ENCODE measurements around the gene TDRD7.
A peak's percentile ranks its signal among the peaks of the same experiment; 100 is the strongest.

TDRD7 gene

GRCh38 chr9:97411789-97412625 is at the start of gene TDRD7:
Gene TDRD7, plus strand, starts transcription at chr9:97412096. Its CDS starts 16,370 bp downstream, at chr9:97428466.
- peak; percentile 89 for DNase-seq

DNA sequence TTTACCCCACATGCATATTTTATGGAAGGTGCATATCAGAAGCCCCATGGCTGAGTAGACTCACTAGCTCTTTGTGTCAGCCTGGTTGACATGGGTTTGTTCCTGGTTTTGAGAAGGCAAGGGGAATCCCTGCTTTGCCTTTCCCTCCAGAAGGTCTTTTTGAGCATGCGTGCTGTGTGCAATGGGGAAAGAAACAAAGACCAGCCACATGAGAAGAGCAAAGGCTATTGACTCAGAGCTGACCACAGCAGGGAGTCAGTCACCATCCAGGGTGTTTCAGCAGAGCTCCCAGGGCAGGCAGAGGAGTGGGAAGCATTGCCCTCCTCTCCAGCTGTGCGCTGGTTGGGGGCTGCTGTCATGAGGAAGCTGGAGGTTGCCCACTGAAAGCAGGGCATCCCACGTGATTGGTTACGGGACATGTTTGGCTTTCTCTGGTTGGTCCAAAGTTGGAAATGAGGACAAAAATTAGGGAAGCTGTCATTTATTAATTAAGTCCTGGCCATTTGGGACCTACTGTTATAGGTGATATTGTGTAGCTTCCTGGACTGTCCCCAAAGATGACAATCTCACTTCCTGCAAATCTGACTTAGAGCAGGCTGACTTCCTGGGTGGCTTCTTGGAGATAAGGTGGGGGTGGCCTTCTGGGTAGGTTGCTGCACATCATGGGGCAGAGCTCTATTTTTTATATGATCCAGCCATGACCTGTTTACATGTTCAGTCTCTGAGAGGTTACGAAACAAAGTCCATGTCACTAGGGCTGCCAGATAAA is 48.9 kb upstream of the TDRD7 start:
- DNase-seq, result no peak

DNA sequence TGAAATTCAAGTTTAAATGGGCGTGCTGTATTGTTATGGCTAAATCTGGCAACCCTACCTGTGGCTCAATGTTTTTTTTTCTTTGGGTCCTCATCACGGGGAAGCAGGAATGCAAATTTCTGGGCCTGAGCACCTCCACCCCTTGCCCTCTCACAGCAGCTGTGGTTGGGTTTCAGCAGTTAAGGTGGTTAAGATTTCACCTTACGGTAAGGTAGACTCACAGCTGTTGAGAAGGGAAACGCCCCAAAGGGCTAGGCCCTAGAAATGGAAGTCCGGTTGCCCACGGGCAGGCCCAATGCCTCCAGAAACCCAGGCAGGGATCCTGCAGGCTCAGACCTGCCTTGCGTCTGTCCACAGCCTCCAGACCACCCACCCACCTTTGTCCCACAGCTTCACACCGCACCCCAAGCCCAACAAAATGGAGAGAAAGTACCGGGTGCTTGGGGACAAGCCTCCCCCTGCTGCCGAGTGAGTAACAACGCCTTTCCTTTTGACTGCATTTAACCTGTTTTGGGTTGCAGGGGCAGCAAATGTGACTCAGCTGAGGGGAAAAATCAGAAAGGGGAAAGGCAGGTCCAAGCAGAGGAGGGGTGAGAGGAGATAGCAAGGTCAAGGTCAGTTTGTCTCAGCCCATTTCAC is 48.1 kb upstream of the TDRD7 start:
- no peak for DNase-seq

GRCh38 chr9:97364769-97365490 is 47.0 kb upstream of the TDRD7 start:
- DNase-seq, result no peak

DNA sequence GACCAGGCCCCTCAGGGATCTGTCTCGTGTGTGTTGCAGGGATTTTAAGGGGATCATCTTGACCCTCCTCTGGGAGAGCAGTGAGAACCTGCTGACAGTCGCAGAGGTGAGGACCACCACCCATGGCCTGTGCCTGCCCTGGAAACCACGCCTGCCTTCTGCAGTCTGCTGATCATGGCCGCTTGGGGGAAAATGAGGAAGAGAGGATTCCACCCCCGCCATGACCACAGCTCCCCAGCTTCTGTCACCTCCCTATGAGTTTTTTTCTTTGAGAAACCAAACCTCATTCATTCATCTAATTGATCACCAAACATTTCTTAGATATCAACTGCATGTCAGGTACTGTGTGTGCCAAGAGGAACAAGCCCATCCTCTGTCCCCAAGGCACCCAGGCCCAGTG is 46.3 kb upstream of the TDRD7 start:
- DNase-seq, result no peak

DNA sequence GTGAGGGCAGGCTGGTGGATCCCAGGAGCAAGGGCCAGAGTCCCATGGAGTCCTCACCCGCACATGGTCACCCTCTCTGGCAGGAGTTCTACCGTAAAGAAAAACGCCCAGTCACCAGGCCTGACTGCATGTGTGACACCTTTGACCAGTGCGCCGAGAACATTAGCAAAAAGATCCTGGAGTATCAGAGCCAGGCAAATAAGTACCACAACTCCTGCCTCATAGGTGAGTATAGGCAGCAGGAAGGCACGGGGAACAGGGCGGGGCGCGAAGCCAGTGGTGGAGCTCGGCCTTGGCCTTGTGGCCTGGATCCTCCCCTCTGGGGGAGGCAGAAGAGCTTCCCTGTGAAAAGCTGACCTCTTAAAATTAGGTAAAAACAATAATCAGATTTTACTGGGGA is 45.4 kb upstream of the TDRD7 start:
- DNase-seq, result no peak

- no peak for DNase-seq
Observed at GRCh38 chr9:97366889-97367288, 45.0 kb upstream of the TDRD7 start.

- no peak for DNase-seq
Observed at GRCh38 chr9:97367729-97368128, 44.2 kb upstream of the TDRD7 start.

DNA sequence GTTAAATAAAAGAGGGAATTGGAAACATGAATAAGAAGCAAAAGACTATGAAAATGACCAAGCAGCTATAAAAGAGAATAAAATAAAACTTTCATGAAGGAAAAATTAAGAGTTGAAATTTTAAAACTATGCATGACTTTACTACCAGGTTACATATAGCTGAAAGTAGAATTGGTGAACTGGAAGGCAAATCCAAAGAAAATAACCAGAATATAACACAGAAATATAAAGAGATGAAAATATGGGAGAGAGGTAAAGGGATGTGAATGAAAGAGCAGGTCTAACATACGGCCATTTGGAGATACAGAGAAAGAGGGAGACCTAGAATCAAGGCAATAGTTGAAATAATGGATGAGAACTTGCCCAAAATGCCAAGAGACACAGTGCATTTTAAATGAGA is 42.9 kb upstream of the TDRD7 start:
- no peak for DNase-seq

DNA sequence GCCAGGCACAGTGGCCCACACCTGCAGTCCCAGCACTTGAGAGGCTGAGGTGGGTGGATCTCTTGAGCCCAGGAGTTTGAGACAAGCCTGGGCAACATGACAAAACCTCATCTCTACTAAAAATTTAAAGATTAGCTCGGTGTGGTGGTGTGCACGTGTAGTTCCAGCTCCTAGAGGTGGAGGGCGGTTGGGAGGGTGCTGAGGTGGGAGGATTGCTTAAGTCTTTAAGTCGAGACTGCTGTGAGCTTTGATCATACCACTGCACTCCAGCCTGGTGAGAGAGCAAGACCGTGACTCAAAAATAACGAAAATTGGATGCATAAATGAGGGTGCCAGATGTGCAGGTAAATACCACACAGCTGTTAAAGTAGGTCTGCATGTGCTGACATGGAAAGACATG is 39.3 kb upstream of the TDRD7 start:
- no peak for DNase-seq

DNA sequence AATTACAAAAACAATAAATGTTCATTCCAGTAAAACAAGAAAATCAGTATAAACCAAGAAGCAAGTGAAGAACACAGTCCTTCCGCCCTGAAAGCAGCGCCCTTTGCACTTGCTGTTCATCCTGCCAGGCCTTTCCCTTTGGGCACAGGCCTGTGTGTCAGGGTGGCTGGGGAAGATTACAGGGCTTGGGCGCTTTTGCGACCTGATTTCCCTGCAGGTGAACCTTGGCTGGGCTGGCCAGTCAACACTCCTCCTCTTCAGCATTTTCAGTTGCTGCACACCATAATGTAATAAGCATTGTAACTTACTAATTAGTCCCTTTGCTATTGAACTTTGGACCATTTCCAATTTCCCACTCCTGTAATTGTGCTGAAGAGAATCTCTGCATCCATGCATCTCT is 38.6 kb upstream of the TDRD7 start:
- DNase-seq, result no peak

DNA sequence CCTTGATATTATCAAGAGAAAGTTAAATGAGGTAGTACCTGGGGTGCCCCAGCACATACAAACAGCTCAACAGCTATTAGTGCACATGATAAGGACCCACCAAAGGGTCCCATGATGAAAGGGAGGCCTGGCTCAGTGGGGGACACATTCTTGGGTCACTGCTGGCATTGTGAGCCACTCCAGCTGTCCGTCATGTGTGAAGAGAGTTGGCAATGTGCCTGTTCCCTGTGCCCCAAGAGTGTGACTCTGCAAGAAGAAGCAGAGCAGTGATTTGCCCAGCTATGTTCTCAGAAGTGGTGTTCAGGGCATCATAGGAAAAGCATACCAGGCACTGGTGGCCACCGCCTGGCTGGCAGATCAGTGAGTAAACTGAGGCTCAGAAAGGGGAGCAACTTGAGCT is 37.1 kb upstream of the TDRD7 start:
- DNase-seq, result no peak

- DNase-seq, result no peak
Observed at GRCh38 chr9:97376902-97377301, 35.0 kb upstream of the TDRD7 start.

DNA sequence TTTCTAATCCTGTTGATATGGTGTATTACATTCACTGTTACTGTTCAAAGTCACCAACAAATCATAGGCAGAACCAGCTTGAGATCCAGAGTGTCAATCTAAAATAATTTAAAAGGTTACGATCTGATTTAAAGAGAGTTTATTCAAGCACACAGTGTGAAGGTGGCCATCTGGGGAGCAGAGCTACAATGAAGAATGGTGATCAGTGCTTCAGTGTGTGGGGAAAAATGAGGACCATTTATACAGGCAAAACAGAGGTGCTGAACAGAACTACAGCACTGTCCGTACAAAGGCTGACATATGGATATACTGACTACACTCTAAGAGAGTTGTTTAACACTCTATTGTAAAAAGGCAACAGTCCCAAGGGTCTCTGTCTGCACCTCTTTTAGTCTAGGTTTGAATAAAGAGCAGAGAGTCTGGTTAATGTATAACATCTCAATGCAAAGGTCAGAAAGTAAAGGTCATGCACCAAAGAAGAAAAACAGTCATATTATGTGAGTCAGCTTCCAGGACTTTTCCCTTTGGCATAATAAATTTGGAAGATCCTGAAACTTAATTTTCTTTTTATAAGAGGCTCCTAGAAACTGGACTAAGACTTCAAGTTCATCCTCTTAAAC is 29.7 kb upstream of the TDRD7 start:
- no peak for DNase-seq

- DNase-seq, result no peak
Observed at GRCh38 chr9:97384406-97385262, 27.3 kb upstream of the TDRD7 start.

GRCh38 chr9:97385626-97386264 is 26.2 kb upstream of the TDRD7 start:
- no peak for DNase-seq

- DNase-seq, result no peak
Observed at GRCh38 chr9:97386265-97386633, 25.6 kb upstream of the TDRD7 start.

- DNase-seq, result peak; percentile 83
Observed at GRCh38 chr9:97386733-97387503, 25.0 kb upstream of the TDRD7 start.

- DNase-seq, result no peak
Observed at GRCh38 chr9:97387504-97387886, 24.4 kb upstream of the TDRD7 start.

- DNase-seq, result no peak
Observed at GRCh38 chr9:97387936-97388684, 23.8 kb upstream of the TDRD7 start.

Data from femur (tissue), 1 donor.